ENCODE results near the gene INTS15. TPM values are rescaled to one million over a fixed set of nuclear protein-coding genes. Genes with fewer than 3 reads are reported as not detected.
A peak's percentile ranks its signal among the peaks of the same experiment; 100 is the strongest.

The INTS15 gene
- total and polyA plus RNA-seq, 9 of the 15 experiments (the other 6 are each of a cell fraction or from before 2014, with no cell fraction given): 0.52 to 28.9 (median 11.6) TPM

GRCh38 chr7:6589829-6590644 lies at the start of gene INTS15 (continued):
- TF ChIP-seq MAZ (CRISPR knock-in tag; conservative IDR thresholded peaks at IDR 0.05 in 1 of 2, IDR thresholded peaks at IDR 0.05 in 1 of 2) (peak; percentile 41 to 85), ZNF445 (CRISPR knock-in tag; IDR thresholded peaks at IDR 0.05; ENCODE audit: low read depth) (no peak), HNRNPH1 (optimal IDR thresholded peaks at IDR 0.05; ENCODE audit: low read depth, low read length) (no peak), ZNF407 (IDR thresholded peaks at IDR 0.05; ENCODE audit: low read depth) (peak; percentile 54; the same call in 1 of the 2 replicates), BMI1 (IDR thresholded peaks at IDR 0.05; ENCODE audit: low read length) (no peak), ZNF449 (CRISPR knock-in tag; IDR thresholded peaks at IDR 0.05) (no peak), ZNF23 (CRISPR knock-in tag; IDR thresholded peaks at IDR 0.05) (no peak), U2AF1 (optimal IDR thresholded peaks at IDR 0.05; ENCODE audit: low read depth, low read length) (peak; percentile 17), GTF2F1 (IDR thresholded peaks at IDR 0.05; ENCODE audit: low read depth, low read length) (peak; percentile 44; the same call in 1 of the 2 replicates), HINFP (tag; conservative IDR thresholded peaks at IDR 0.05; ENCODE audit: low read depth) (no peak), ZKSCAN8 (CRISPR knock-in tag; IDR thresholded peaks at IDR 0.05) (no peak), ATF4 (CRISPR knock-in tag; IDR thresholded peaks at IDR 0.05) (no peak), SREBF2 (CRISPR knock-in tag; IDR thresholded peaks at IDR 0.05) (no peak), SRSF3 (IDR thresholded peaks at IDR 0.05; ENCODE audit: insufficient read depth, low read length) (no peak)

All from K562 (cell line).